HepG2 (cell line): ENCODE data around the gene HSPB9.

Experiments used
- DPF2 ChIP-seq: sonication (generic); formaldehyde crosslinking; IDR thresholded peaks from 2 replicates; pipeline ENCODE4 v1.4.0; 2020; ENCODE audit warnings: mild to moderate bottlenecking, low read depth, missing genetic modification reagents, borderline replicate concordance
- GTF2F1 ChIP-seq: fragments of 150-350 bp; IDR thresholded peaks from 2 replicates; pipeline ENCODE4 v1.6.1; 2014; ENCODE audit warnings: low read length
- HIVEP1 ChIP-seq: sonication (generic); formaldehyde crosslinking; IDR thresholded peaks from 2 replicates; pipeline ENCODE4 v1.4.0; 2020; ENCODE audit warnings: mild to moderate bottlenecking, missing genetic modification reagents
- KDM1A ChIP-seq: IDR thresholded peaks from 2 replicates; pipeline ENCODE4 v1.6.1; 2016; ENCODE audit warnings: missing compliant biosample characterization
- NFE2L1 ChIP-seq: sonication (generic); formaldehyde crosslinking; IDR thresholded peaks from 2 replicates; pipeline ENCODE4 v1.4.0; 2020; ENCODE audit warnings: missing genetic modification reagents, mild to moderate bottlenecking, borderline replicate concordance
- POLR2A ChIP-seq, 2 experiments: IDR thresholded peaks; 2 replicates each; pipeline ENCODE4 v1.6.1; 2011; ENCODE audit warnings: low read depth in 2 of 2, low read length in 2 of 2, mild to moderate bottlenecking in 1 of 2, moderate library complexity in 1 of 2; ENCODE audit not compliant: insufficient read depth in 1 of 2
- POLR2AphosphoS2 ChIP-seq: IDR thresholded peaks from 2 replicates; pipeline ENCODE4 v1.6.1; 2011; ENCODE audit warnings: low read depth, low read length, improper control_type of control experiment
- SMARCE1 ChIP-seq: fragments of 450-650 bp; IDR thresholded peaks from 2 replicates; pipeline ENCODE4 v1.6.1; 2017; ENCODE audit warnings: borderline replicate concordance
- SP1 ChIP-seq, 2 experiments: fragments of 450-650 bp in 1 of 2; sonication (generic) in 1 of 2; formaldehyde crosslinking in 1 of 2; IDR thresholded peaks; 2 replicates each; pipeline versions ENCODE4 v1.4.0 to v1.6.1; 2016 to 2020; ENCODE audit warnings: missing genetic modification reagents in 1 of 2
- ZNF24 ChIP-seq: fragments of 450-650 bp; IDR thresholded peaks from 2 replicates; pipeline ENCODE4 v1.6.1; 2017; ENCODE audit warnings: antibody characterized with exemption, mild to moderate bottlenecking

DNA sequence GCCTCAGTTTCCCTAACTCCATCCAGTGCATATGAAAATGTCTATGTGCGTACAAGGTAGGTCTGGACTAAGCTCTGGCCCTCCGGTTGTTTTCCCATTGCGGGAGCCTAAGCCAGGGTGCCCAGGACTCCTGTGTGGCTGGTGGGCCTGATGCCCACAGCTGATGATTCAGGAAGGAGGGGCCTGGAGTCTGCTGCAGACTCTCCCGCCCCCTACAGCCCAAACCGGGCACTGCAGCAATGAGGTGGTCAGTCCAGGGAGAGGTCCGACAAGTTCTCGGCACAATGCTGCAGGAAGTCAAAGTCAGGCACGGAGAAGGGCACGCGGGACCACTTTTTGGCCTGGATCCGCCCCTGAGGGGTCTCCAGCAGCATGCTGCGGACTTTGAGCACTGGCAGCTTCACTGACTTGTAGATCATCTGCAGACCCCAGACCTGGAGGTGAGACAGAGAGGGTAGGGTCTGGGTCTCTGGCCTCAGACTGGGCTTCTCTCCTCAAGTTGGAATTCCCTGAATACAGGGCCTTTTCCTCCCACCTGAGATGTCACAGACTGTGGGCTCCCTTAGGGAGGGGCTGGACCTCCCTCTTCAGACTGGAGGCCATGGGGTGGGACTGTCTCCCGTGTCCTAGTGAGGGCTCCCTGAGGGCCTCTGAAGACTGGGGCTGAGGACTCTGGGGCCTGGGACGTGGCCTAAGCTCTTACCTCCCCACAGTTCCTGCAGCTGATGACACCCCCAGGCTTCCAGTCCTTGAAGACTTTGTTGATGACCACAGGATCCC is 20.9 kb upstream of the HSPB9 start:
- TF ChIP-seq SMARCE1 (no peak), POLR2A (IDR thresholded peaks at IDR 0.05; ENCODE audit: insufficient read depth in 1 of 2, low read depth in 2 of 2, low read length in 2 of 2) (no peak), ZNF24 (no peak), GTF2F1 (no peak), SP1 (IDR thresholded peaks at IDR 0.05) (no peak), SP1 (CRISPR knock-in tag; IDR thresholded peaks at IDR 0.05) (peak; percentile 47; the same call in 1 of the 2 replicates), HIVEP1 (CRISPR knock-in tag) (no peak), KDM1A (no peak), DPF2 (CRISPR knock-in tag) (no peak), POLR2AphosphoS2 (no peak), NFE2L1 (CRISPR knock-in tag) (no peak)
